GM21786 (cell line): Measurements from ENCODE around the gene ENO1.

Experiments
- ATAC-seq: cut with Tn5 transposase; IDR thresholded peaks from one replicate; pipeline ENCODE4 v1.9.1; 2021; ENCODE audit not compliant: unreplicated experiment

ENO1 gene

DNA sequence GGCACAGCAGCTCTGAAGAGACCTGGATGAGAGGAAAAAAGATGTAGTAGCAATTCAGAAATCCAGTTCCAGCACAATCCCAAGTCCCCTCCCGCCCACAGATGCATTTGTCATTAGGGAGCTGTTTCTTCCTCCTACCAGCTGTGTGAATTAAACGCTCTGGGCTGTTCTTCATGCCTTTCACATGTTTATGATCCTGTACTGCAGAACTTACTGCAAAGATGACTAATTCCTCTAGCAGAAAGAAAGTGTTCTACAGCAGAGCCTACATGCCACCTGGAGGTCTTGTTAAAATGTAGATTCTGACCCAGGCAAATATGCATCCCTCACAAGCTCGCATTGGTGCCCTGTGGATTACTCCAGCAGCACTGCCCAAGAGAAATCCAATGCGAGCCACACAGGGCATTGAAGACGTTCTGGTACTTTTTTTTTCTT is 6.5 kb downstream of the ENO1 start:
- ATAC-seq: no peak

DNA sequence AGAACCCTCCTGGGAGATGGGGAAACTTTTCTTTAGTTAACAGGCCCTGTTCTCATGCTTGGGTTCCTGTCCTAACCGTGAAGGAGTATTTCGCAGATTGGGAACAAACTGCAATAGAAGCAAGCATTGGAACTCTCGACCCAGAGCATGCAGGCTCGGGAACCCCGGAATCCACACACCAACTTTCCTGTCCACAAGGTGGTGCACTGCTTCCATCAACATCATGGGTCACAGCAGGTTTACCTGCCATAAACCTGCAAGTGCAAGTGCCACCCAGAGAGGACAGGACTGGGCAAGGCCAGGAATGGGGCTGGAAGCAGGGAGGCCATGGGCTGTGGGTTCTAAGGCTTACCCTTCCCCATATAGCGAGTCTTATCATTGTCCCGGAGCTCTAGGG is 6.9 kb downstream of the ENO1 start:
- no peak for ATAC-seq

DNA sequence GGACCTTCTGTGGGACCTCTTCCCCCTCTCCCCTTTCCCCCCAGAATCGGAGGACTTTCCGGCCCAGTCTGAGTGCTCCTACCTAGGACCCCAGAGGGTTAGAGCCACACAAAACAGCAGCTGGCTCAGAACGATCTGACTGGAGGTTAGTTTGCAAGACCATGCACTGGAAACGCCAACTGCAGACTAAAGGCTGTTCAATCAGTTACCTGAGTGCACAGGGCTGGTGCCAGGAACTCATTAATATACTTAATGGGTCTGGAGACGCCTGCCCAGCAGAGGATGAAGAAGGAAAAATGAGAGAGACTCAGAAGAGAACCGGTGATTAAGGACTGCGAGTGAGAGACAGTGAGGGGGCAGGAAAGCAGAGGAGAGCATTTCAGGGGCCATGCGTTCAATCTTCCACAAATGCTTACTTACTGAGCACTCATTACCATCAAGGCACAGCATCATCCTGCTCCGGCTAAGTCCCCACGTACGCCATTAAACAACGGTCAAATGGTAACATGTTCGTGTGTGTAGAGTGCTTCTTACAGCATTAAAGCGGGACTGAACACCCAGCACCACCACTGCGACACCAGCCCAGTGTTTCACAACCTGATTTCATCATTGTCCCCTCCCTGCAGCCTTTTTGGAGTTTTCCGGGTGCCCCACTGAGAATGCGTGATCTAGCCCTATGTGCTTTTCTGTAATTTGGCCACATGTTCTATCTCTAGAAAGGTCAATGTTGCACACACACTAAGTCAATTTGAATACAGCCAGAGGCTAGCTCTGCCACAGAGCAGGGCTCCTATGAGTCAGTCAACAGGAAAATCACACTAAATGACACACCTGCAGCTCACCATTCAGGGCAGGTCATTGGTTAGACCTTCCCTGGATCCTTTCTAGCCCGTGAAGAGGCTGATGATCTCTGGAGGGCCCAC is 7.6 kb downstream of the ENO1 start:
- ATAC-seq: no peak

DNA sequence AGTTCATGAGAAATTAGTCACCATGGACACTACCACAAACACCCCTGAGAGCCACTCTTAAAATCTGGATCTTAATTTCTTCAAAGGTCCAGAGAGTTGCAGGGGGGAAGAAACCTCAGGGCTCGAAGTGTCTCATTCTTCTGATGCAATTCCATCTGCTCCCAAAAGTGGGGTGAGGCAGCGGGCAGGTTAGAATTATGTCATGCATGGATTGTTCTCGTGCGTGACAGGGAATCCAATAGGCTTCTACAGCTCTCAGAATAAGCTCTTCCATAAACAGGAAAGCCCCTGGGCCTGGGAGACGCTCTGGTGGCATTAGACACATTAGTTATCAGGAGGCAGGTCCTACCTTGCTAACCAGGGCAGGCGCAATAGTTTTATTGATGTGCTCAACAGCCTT is 8.4 kb downstream of the ENO1 start:
- ATAC-seq: no peak

DNA sequence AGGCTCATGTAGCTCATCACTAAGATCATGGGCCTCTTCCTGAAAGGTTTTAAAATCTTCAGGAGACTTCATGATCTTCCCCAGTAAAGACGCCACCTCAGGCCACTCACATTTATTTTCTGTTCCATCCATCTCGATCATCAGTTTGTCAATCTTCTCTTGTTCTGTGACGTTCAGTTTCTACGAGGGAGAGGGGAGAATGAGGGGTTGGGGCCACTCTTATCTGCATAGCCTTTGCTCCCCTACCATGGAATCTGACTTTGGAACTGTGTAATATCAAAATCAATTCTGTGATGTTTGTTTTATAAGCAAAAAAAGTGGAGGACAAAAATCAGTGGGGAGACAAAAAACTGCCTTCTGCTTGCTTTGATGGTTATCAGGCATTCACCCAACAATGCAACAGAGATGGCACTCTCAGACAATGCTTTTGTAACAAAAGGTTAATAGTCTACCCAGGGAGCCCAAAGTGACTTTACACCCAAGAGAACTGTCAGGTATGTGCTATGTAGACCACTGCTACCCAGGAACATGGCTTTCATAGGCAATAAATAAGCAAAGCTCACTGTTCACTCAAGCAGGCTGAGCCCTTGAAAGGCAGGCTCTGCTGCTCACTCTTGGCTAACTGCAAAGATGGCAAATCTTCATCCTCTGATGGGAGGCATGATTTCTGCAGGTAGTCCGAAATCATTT is 10.5 kb downstream of the ENO1 start:
- no peak for ATAC-seq

DNA sequence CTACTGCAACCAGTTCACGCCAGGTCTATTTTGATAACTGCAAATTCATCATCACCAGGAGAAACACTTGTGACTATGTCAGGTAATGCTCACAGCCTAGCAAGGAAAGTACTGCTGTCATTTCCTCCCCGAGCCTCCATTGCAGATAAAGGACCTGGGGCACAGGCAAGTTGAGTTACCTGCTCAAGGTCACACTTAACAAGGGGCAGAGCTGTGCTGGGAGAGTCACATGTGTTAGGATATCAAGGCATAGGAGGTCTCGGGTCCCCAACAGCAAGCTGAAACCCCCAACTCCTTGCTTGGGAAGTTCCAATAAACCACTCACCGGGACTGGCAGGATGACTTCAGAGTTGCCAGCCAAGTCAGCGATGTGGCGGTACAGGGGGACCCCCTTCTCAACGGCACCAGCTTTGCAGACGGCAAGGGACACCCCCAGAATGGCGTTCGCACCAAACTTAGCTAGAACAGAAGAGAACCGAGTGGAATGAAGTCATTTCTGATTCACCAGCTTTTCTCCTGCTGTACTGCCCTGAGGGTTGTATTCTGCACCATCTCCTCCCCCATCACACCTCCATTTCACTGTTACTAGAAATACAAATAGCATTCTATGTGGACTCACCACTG is 11.6 kb downstream of the ENO1 start:
- no peak for ATAC-seq

DNA sequence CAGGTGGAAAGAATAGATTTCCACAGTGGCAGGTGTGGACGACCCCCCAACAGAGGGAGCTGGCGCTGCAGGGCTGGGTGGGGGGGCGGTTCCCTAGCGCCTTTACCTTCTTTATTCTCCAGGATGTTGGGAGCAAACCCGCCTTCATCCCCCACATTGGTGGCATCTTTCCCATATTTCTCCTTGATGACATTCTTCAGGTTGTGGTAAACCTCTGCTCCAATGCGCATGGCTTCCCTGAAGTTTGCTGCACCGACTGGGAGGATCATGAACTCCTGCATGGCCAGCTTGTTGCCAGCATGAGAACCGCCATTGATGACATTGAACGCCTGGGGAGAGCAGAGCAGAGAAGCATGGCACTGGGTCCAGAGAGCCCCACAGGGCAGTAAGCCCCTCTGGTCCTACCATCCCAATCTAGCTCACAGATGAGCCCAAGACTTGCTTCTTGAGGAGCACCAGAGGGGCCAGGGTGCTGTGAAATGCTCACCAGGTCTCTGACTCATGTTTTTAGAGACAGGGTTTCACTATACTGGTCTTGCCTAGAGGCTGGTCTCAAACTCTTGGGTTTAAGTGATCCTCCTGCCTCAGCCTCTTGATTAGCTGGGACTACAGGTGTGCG is 12.2 kb downstream of the ENO1 start:
- no peak for ATAC-seq

DNA sequence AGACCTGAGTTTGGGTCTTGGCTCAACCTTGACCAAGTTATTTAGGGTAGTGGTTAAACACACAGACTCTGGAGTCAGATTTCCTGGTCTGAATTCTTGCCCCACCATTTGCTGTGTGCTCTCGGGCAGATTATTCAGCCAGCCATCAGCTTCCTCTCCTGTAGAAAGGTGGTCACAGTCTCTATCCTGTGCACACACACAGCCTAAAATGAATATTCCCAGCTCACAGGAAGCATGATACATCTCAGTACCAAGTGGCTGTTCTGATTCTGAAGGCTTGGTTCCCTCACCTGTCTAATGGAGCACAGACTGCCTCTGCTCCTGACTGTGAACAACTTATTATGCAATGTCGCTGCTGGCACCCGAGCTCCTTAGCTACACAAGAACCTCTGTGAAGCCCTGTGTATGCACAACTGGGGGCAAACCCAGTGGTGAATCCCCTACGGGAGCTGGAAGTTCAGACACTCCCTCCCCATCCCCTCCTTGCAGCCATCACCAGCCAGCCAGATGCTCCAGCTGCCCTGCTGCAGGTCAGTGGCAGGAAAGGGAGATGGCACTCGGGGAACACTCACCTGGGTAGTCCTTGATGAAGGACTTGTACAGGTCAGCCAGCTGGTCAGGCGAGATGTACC is 13.7 kb downstream of the ENO1 start:
- no peak for ATAC-seq

DNA sequence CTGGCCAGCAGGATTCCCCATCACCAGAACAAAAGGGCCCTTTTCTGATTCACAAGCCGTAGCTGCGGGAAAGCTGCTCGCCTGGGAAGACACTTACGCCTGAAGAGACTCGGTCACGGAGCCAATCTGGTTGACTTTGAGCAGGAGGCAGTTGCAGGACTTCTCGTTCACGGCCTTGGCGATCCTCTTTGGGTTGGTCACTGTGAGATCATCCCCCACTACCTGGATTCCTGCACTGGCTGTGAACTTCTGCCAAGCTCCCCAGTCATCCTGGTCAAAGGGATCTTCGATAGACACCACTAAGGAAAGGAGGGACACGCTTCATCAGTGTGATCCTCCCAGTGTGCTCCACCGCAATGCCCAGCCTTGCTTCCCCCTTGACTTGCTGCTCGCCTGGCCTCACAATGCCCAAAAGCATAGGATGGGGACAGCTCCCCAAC is 14.7 kb downstream of the ENO1 start:
- ATAC-seq: no peak

DNA sequence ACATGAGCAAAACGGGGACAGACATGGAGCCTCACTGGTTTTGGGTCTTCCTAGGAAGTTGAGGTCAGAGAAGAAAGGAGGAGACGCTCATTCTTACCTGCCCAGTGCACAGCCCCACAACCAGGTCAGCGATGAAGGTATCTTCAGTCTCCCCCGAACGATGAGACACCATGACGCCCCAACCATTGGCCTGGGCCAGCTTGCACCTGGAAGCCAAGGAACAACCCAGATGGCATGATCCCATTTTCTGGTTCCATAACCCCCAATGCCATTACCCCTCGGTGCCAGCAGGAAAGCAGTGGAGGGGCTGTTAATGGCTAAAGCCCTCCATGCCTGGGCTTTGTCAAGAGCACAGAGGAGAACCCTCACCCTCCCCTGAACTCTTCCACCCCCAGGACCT is 15.3 kb downstream of the ENO1 start:
- ATAC-seq: no peak

DNA sequence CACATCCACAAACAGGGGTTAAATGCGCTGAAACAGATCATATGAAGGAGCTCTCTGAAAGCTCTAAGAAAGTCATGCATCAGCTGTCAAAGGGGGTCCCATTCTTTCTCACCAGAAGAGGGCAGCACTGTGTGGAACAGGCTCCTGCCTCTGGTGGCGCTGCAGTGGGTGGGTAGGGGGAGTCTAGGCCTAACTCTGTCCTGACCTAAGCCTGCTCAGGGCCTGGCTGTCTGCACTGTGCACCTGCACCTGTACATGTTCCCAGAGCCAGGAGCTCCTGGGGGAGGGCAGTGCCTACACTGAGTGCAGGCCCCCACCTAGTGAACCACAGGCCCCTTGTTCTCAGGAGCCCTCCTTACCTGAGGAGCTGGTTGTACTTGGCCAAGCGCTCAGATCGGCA is 16.0 kb downstream of the ENO1 start:
- no peak for ATAC-seq

DNA sequence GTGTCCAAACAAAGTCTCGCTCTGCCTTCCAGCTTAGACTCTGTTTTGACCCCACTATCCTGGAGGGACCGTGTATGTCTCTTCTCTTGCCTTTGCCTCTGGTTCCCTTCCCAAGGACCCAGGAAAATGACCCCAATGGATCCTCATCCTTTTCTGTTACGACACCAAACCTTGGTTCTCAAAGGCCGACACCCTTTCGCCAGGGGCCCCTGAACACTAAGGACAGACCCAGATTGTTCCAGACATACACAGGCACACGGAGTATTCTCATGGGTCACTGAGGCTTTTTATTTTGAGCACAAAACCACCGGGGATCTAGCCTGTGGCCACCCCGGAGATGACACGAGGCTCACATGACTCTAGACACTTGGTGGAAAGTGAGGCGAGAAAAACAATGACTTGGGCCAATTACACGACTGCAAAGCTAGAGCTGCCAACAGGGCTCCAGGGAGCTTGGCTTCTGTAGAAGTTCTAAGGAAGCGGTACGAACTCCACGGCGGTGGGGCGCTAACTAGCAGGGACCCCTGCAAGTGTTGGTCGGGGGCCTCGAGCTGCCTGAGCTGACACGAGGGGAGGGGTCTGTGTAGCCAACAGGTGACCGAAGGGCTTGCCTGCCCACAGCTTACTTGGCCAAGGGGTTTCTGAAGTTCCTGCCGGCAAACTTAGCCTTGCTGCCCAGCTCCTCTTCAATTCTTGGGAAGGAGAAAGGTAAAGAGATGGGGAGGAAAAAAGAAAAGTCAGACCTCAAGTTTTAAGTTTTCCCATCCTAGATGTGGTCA is 17.6 kb downstream of the ENO1 start:
- ATAC-seq: no peak

DNA sequence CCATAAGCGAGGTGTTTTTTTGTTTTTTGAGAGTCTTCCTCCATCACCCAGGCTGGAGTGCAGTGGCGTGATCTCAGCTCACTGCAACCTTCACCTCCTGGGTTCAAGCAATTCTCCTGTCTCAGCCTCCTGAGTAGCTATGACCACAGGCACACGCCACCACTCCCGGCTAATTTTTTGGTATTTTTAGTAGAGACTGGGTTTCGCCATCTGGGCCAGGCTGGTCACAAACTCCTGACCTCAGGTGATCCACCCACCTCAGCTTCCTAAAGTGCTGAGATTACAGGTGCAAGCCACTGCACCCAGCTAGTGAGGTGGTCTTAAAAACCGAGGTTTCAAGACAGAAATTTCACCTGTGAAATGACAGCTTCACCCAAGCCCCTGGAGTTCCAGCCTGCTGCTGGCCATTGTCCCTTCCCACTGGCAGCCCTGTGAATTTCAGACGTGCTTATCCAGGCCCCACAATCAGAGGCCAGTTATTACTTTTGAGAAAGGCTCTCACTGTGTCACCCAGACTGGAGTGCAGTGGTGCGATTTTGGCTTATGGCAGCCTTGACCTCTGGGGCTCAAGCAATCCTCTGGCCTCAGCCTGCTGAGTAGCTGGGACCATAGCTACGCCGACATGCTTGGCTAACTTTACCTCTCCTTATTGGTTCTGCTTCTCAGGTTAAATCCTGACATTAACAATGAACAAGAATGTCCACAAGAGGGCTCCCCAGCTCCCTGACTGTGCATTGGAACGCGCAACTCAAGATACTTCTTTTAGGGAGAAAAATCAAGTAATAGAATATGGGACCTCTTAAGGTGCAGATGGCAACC is 19.4 kb downstream of the ENO1 start:
- no peak for ATAC-seq

DNA sequence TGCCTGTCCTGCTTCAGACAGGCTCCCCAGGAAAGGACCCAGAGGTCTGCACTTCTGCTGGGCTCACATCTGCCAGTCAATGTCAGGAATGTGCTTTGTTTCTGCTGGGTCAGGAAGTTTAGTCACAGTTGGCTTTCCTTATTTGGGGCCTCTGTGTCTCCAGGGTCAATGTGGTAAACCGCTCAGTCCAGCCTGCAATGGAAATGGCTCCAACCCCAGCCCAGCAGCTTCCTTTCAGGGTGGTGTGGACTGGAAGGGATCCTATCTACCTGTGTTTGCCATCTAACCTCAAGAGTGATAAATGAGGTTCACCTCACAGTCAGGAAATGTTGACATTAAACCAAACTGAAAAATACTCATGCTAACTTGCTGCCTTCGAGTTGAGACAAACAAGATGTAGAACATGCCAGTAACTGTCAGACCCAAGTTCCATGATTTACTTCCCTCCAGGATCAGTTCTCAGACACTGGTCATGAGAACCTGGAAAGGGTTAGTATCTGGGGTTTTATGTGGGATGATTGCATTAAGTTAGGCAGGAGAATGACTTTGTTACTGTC is 20.3 kb downstream of the ENO1 start:
- ATAC-seq: no peak

DNA sequence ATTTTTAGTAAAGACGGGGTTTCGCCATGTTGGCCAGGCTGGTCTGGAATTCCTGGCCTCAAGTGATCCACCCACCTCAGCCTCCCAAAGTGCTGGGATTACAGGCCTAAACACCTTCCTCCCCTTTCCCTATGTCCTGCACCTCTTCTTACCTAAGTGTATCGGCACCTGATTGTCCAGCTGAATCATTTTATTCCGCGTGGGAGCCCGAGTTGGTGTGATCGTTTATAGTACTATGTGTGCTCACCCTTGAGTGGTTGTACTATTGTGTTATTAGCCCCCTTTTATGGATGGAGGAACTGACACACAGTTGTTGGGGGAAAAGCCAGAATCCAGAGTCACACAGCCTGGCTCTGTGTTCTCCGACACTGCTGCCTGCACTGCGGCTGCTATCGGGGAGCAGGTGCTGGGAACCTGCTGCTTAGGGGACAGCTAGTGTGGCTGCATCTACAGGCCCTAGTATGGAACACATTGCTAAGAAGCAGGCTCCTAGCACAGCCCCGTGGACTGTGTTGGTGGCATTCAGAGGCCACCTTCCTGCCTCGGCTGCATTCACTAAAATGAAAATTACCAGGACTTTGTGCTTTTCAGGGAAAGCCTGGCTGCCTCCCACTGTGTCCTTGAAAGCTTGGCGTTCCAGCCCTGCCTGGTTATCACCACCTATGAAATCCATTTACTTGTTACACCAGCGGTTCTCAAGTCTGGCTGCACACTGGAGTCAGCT is 21.6 kb downstream of the ENO1 start:
- no peak for ATAC-seq

DNA sequence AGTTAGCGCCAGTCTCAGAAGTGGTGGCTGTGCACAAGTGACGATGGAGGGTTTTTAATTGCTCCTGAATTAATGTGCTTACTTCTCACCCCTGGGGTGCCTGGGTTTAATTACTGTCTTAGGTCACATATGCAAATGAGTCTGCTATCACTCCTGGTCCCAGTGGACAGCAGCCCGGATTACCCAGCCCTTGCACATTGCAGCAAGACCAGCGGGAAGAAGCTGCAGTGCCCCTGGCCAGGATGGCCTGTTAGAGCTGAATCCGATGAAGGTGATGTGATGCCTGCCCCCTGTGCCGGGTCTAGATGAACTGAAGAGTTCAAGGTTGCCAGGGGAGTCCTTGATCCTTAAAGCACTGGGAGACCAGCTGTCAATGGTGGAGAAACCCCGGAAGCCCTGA is 24.2 kb downstream of the ENO1 start:
- ATAC-seq: no peak

DNA sequence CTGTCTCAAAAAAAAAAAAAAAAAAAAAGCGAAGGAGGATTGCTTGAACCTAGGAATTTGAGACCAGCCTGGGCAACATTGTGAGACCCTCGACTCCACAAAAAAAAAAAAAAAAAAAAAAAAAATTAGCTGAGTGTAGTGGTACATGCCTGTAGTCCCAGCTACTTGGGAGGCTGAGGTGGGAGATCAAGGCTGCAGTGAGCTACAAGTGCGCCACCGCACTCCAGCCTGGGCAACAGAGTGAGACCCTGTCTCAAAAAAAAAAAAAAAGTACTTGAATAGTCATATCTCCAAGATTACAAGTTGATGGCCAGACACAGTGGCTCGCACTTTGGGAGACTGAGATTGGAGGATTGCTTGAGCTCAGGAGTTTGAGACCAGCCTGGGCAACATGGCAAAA is 27.4 kb downstream of the ENO1 start:
- no peak for ATAC-seq

DNA sequence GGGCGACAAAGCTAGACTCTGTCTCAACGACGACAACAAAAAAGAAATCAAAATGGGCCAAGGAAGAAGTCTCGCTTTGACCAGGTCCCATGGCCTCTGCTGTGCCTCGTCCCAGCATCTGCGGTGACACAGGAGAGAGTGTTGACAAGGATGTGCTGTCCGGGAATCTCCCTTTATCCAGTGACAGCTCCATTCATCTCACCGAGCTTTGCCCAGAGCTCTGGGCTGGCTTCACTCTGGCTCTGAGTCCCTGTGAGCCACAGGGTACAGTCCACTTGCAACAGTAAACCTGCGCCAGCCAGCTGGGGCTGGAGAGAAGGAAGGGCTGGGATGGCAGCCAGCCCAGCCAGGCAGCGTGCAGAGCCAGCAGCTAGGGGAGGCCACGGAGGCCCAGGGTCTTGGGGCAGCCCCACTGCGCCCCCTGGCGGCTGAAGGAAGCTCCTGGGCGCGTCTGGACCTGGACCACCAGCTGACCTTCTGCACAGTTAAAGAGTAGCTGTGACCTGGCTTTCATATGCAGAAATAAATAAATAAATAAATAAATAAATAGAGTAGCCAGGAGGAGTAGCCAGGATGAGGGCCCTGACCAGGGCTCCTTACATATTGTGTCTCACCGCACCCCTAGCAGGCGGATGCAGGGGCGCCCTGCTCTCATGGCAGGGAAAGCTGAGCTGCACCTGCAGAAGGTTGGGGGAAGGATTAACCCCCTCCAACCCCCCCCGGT is 29.7 kb downstream of the ENO1 start:
- no peak for ATAC-seq
